Osteoblast (primary cell): Measurements from ENCODE around the gene OR5C1. TPM values are rescaled to one million over a fixed set of nuclear protein-coding genes. Genes with fewer than 3 reads are reported as not detected.
"Not testable (repeated sequence)": the region's sequence is repeated elsewhere in the genome, so short reads cannot be mapped to it uniquely, and the experiment has no call there.

Experiments
- DNase-seq: peaks from one replicate; pipeline ENCODE4 v3.0.0; 2011; ENCODE audit warnings: low spot score, mixed read lengths; ENCODE audit not compliant: insufficient read length; ENCODE audit errors: missing footprints
- H2AFZ ChIP-seq: 2 replicates; pipeline ENCODE4 v1.6.0; 2011; ENCODE audit warnings: mild to moderate bottlenecking, low read length
- H3K27ac ChIP-seq: 2 replicates; pipeline ENCODE4 v1.5.1; 2011; ENCODE audit warnings: mild to moderate bottlenecking, low read depth, low read length, moderate library complexity
- H3K27me3 ChIP-seq: 2 replicates; pipeline ENCODE4 v1.6.0; 2012; ENCODE audit warnings: mild to moderate bottlenecking, control low read depth, inconsistent platforms, low read length, moderate library complexity; ENCODE audit not compliant: insufficient read depth
- H3K36me3 ChIP-seq: 2 replicates; pipeline ENCODE4 v1.5.1; 2011; ENCODE audit warnings: mild to moderate bottlenecking, low read length, control low read depth, moderate library complexity; ENCODE audit not compliant: insufficient read depth
- H3K4me1 ChIP-seq: 2 replicates; pipeline ENCODE4 v1.5.1; 2011; ENCODE audit warnings: mild to moderate bottlenecking, low read length, control low read depth, moderate library complexity; ENCODE audit not compliant: insufficient read depth
- H3K4me2 ChIP-seq: 2 replicates; pipeline ENCODE4 v1.6.0; 2011; ENCODE audit warnings: mild to moderate bottlenecking, low read length; ENCODE audit not compliant: insufficient read depth
- H3K4me3 ChIP-seq: fragments of 200-600 bp; sonication (generic); 3 replicates; pipeline ENCODE4 v1.5.1; 2012; ENCODE audit warnings: mild to moderate bottlenecking, low read length, inconsistent platforms; ENCODE audit not compliant: insufficient read depth
- H3K79me2 ChIP-seq: 2 replicates; pipeline ENCODE4 v1.6.0; 2012; ENCODE audit warnings: mild to moderate bottlenecking, low read length, control low read depth, inconsistent platforms; ENCODE audit not compliant: insufficient read depth
- H3K9me3 ChIP-seq: 2 replicates; pipeline ENCODE4 v1.5.1; 2011; ENCODE audit warnings: low read depth, low read length, control low read depth
- H4K20me1 ChIP-seq: 2 replicates; pipeline ENCODE4 v1.6.0; 2012; ENCODE audit warnings: mild to moderate bottlenecking, low read length, control low read depth; ENCODE audit not compliant: insufficient read depth
- CTCF ChIP-seq: IDR thresholded peaks from 2 replicates; pipeline ENCODE4 v1.5.1; 2011; ENCODE audit warnings: mild to moderate bottlenecking, low read depth, low read length, moderate library complexity; ENCODE audit errors: extremely low read depth
- total RNA-seq: library from RNA; depleted of rRNA; stranded (reverse); fragments of >200 nt; gene quantifications from 2 replicates; pipeline ENCODE4 v1.2.3, GENCODE V29; 2012

The OR5C1 gene
- total RNA-seq, 1 donor, result not detected

- Histone ChIP-seq H2AFZ (peak overlapping the region; percentile 22), H3K27ac (no peak overlapping the region), H3K4me2 (no peak overlapping the region), H3K36me3 (no peaks in the 10 kb centered on the region), H3K27me3 (no peaks in the 10 kb centered on the region), H3K4me1 (peaks cover 3% of the 10 kb centered on the region), H4K20me1 (no peaks in the 10 kb centered on the region), H3K4me3 (no peak overlapping the region), H3K9me3 (no peaks in the 10 kb centered on the region), H3K79me2 (peaks cover 2% of the 10 kb centered on the region)
- DNase-seq, result no peak
- TF ChIP-seq CTCF, result no peak
Observed at GRCh38 chr9:122832194-122832593, 43.5 kb downstream of the OR5C1 start.

- no peak for DNase-seq
- H3K4me2 ChIP-seq, result no peak overlapping the region
Observed at GRCh38 chr9:122835313-122835731, 46.6 kb downstream of the OR5C1 start.

GRCh38 chr9:122837266-122837850, 48.6 kb downstream of the OR5C1 start:
- no peaks in the 10 kb centered on the region for H3K9me3 ChIP-seq

More at GRCh38 chr9:122835313-122835731, 46.6 kb downstream of the OR5C1 start:
- H3K36me3 ChIP-seq, result no peaks in the 10 kb centered on the region
- no peaks in the 10 kb centered on the region for H4K20me1 ChIP-seq
- H3K9me3 ChIP-seq, result no peaks in the 10 kb centered on the region
- H3K4me3 ChIP-seq, result no peak overlapping the region
- H3K4me1 ChIP-seq, result no peaks in the 10 kb centered on the region
- no peaks in the 10 kb centered on the region for H3K79me2 ChIP-seq
- no peak overlapping the region for H2AFZ ChIP-seq
- no peak overlapping the region for H3K27ac ChIP-seq
- TF ChIP-seq CTCF, result no peak
- H3K27me3 ChIP-seq, result no peaks in the 10 kb centered on the region

GRCh38 chr9:122838441-122838840, 49.7 kb downstream of the OR5C1 start:
- not testable (repeated sequence) for H3K36me3 ChIP-seq, H3K4me2 ChIP-seq
- peak; percentile 21 for TF ChIP-seq CTCF

More at GRCh38 chr9:122837266-122837850, 48.6 kb downstream of the OR5C1 start:
- TF ChIP-seq CTCF, result no peak
- no peaks in the 10 kb centered on the region for H3K4me1 ChIP-seq
- DNase-seq, result no peak
- no peak overlapping the region for H3K27ac ChIP-seq
- H3K4me3 ChIP-seq, result no peak overlapping the region
- H3K36me3 ChIP-seq, result no peaks in the 10 kb centered on the region
- no peaks in the 10 kb centered on the region for H3K27me3 ChIP-seq
- no peak overlapping the region for H2AFZ ChIP-seq
- H3K79me2 ChIP-seq, result no peaks in the 10 kb centered on the region
- H4K20me1 ChIP-seq, result no peaks in the 10 kb centered on the region
- H3K4me2 ChIP-seq, result no peak overlapping the region

More at GRCh38 chr9:122838441-122838840, 49.7 kb downstream of the OR5C1 start:
- H3K4me1 ChIP-seq, H3K79me2 ChIP-seq, H3K4me3 ChIP-seq, H3K9me3 ChIP-seq, H3K27me3 ChIP-seq, H4K20me1 ChIP-seq, H2AFZ ChIP-seq, DNase-seq, H3K27ac ChIP-seq: not testable (repeated sequence)

Other genes starting within 250 kb of the OR5C1 start
- gene OR1N2, start 235.8 kb upstream of the OR5C1 start, total RNA-seq, result under 0.01 TPM in 1 of 2 replicates, not detected in the other
- under 0.01 TPM in 1 of 2 replicates, not detected in the other for gene OR1L8, start 205.5 kb upstream of the OR5C1 start, total RNA-seq
- under 0.01 TPM in 1 of 2 replicates, not detected in the other for gene OR1Q1, start 174.2 kb upstream of the OR5C1 start, total RNA-seq
- gene OR1B1, start 131.3 kb upstream of the OR5C1 start, total RNA-seq, result not detected in 2 replicates
- not detected in 2 replicates for gene OR1L1, start 127.2 kb upstream of the OR5C1 start, total RNA-seq
- not detected in 2 replicates for gene OR1L3, start 113.8 kb upstream of the OR5C1 start, total RNA-seq
- gene OR1L4, start 64.9 kb upstream of the OR5C1 start, total RNA-seq, result not detected in 2 replicates
- not detected in 2 replicates for gene OR1L6, start 46.6 kb upstream of the OR5C1 start, total RNA-seq
- not detected in 2 replicates for gene OR1K1, start 11.2 kb downstream of the OR5C1 start, total RNA-seq
- 31.8 and 37.3 TPM in 2 replicates for gene PDCL, start 39.7 kb downstream of the OR5C1 start, total RNA-seq
- gene RC3H2, start 116.4 kb downstream of the OR5C1 start, total RNA-seq, result 49.2 and 52.5 TPM in 2 replicates
- gene ZBTB6, start 124.4 kb downstream of the OR5C1 start, total RNA-seq, result 13.8 TPM in 2 replicates
- 5.0 and 5.4 TPM in 2 replicates for gene ZBTB26, start 142.6 kb downstream of the OR5C1 start, total RNA-seq
- 49.2 and 56.9 TPM in 2 replicates for gene RABGAP1, start 152.1 kb downstream of the OR5C1 start, total RNA-seq
- 1.4 and 2.7 TPM in 2 replicates for gene GPR21, start 244.7 kb downstream of the OR5C1 start, total RNA-seq